SJSA1 (cell line): ENCODE results near the gene TUBB3. TPM values are rescaled to one million over a fixed set of nuclear protein-coding genes. Genes with fewer than 3 reads are reported as not detected.
A peak's percentile ranks its signal among the peaks of the same experiment; 100 is the strongest.

Experiments
- DNase-seq, 2 experiments: peaks; one replicate each; pipeline ENCODE4 v3.0.0-alpha.2; 2015 to 2020; ENCODE audit warnings: low spot score in 2 of 2, low read depth in 1 of 2
- H3K27ac ChIP-seq: fragments of 250-450 bp; sonication (Bioruptor Pico); 2 replicates; pipeline ENCODE4 v1.5.1; 2020; ENCODE audit warnings: mild to moderate bottlenecking, moderate library complexity
- H3K27me3 ChIP-seq: fragments of 250-450 bp; sonication (Bioruptor Pico); replicated peaks from 2 replicates; pipeline ENCODE4 v1.5.1; 2020; ENCODE audit warnings: mild to moderate bottlenecking, moderate library complexity
- H3K36me3 ChIP-seq: fragments of 250-450 bp; sonication (Bioruptor Pico); 2 replicates; pipeline ENCODE4 v1.5.1; 2020; ENCODE audit warnings: mild to moderate bottlenecking
- H3K4me1 ChIP-seq: fragments of 250-450 bp; sonication (Bioruptor Pico); replicated peaks from 2 replicates; pipeline ENCODE4 v1.6.1; 2021; ENCODE audit warnings: mild to moderate bottlenecking
- H3K4me3 ChIP-seq: fragments of 250-450 bp; sonication (Bioruptor Pico); 2 replicates; pipeline ENCODE4 v1.5.1; 2020; ENCODE audit warnings: mild to moderate bottlenecking
- H3K9me3 ChIP-seq: fragments of 250-450 bp; sonication (Bioruptor Pico); replicated peaks from 2 replicates; pipeline ENCODE4 v1.5.1; 2020; ENCODE audit warnings: mild to moderate bottlenecking
- total RNA-seq: library from RNA; depleted of rRNA; stranded (reverse); fragments of >200 nt; shearing (Covaris generic); gene quantifications from 2 replicates; pipeline ENCODE4 v1.2.3, GENCODE V29; 2014

Gene TUBB3
- total RNA-seq, 1 experiment from 2014 or later, result 104 TPM

DNA sequence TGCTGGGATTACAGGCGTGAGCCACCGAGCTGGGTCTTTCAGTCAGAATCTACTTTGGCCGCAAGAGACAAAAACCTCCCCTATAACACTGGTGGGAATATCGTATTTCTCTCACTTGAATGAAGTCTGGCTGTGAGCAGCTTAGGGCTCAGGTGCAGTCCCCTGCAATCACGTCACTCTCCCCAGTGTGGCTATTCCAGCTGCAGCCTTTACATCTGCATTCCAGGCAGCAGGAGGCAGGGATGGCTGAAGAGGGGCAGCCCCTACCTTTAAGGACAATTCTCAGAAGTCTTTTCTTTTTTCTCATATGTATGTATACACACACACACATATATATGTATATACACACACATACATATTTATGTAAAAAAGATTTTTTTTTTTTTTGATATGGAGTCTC, 28.4 kb downstream of the TUBB3 start:
- Histone ChIP-seq H3K4me3 (no peak overlapping the region), H3K27ac (no peak overlapping the region), H3K4me1 (peaks cover 17% of the 10 kb centered on the region), H3K27me3 (0 out of 2 replicates have a peak, but pooled peaks cover 4% of the 10 kb centered on the region), H3K9me3 (no peaks in the 10 kb centered on the region), H3K36me3 (peaks cover 9% of the 10 kb centered on the region)
- no peak for DNase-seq

DNA sequence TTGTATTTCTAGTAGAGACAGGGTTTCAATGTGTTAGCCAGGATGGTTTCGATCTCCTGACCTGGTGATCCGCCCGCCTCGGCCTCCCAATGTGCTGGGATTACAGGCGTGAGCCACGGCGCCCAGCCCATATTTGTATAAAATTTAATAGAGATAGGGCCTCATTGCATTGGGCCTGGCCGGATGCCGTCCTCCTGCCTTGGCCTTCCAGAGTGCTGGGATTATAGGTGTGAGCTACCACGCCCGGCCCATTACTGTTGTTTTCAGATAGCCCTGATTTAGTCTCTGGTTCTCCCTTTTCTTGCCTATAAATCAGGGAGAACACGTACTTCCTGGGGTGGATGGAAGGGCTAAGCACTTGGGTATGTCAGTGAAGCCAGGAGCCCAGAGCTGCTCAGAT, 28.9 kb downstream of the TUBB3 start:
- H3K27ac ChIP-seq, result no peak overlapping the region
- H3K27me3 ChIP-seq, result 0 out of 2 replicates have a peak, but pooled peaks cover 4% of the 10 kb centered on the region
- H3K4me1 ChIP-seq, result peaks cover 17% of the 10 kb centered on the region
- no peaks in the 10 kb centered on the region for H3K9me3 ChIP-seq
- H3K4me3 ChIP-seq, result no peak overlapping the region
- peaks cover 13% of the 10 kb centered on the region for H3K36me3 ChIP-seq
- DNase-seq, result no peak

DNA sequence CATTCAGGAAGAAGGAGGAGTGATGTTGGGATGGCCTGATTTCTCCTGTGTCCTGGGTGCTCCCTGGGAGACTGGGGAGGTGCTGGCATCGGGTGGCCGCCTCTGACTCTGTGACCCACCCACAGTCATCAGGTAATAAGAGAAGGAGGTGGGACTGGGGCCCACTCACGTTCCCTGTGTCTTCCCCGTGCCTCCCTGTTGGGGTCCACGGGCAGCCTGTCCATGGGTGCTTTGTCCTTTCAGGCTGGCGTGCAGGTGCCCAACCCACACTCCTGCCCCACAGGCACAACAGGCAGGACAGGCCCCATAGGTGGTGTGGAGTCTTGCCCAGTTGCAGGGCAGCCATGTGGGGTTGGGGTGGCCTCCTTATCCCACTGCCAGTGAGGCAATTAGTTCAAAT, 29.4 kb downstream of the TUBB3 start:
- H3K27ac ChIP-seq, result no peak overlapping the region
- H3K4me3 ChIP-seq, result no peak overlapping the region
- peaks cover 18% of the 10 kb centered on the region for H3K36me3 ChIP-seq
- 0 out of 2 replicates have a peak, but pooled peaks cover 3% of the 10 kb centered on the region for H3K27me3 ChIP-seq
- peaks cover 17% of the 10 kb centered on the region for H3K4me1 ChIP-seq
- no peak for DNase-seq
- no peaks in the 10 kb centered on the region for H3K9me3 ChIP-seq

DNA sequence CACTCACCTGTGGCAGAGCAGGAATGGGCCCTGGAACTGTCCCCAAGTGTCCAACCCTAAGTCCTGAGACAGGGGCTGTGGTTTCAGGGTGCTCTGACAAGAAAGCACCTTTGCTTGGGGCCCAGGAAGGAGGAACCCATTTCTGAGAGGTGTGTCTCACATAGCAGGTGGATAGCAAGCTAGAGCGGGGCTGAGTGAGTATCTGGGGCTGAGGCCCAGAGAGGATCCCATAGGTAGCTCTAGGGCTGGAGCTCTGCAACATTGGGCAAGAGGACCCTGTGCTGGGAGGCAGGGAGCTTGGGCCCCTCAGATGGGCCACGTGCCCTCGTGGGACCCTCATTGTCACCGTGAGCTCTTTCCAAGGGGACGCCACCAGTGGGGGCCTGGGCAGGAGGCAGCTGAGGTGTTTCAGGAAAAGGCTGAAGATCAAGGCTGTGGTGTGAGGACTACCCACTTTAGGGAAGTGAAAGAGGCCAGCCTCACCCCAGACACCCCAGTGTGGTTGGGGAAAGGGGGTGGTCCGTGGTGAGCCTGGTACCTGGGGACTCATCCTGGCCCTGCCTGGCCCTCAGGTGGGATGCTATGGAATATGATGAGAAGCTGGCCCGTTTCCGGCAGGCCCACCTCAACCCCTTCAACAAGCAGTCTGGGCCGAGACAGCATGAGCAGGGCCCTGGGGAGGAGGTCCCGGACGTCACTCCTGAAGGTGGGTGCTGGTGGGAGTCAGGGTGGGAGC, 30.7 kb downstream of the TUBB3 start:
- Histone ChIP-seq H3K9me3 (no peaks in the 10 kb centered on the region), H3K27ac (no peak overlapping the region), H3K4me1 (peaks cover 7% of the 10 kb centered on the region), H3K36me3 (peaks cover 28% of the 10 kb centered on the region), H3K4me3 (no peak overlapping the region), H3K27me3 (no peaks in the 10 kb centered on the region)
- no peak for DNase-seq

DNA sequence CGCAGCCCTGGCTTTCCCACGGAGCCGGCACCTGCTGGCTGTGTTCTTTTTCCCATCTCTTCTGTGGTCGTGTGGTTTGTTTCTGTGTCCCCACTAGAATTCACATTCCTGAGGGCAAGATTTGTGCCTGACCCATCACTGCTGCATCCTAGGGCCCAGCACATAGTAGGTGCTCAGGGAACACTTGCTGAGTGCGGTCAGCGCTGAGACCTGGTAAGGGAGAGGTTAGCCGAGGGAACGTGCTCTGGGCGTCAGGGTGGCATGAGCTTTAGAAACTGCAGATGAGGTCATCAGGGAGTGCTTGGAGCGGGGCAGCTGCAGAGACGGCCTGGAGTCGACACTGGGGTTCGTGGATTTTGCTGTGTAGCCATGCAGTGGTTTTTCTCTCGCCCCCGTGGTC, 31.3 kb downstream of the TUBB3 start:
- H3K4me1 ChIP-seq, result peaks cover 3% of the 10 kb centered on the region
- no peak overlapping the region for H3K27ac ChIP-seq
- no peaks in the 10 kb centered on the region for H3K9me3 ChIP-seq
- H3K36me3 ChIP-seq, result peaks cover 28% of the 10 kb centered on the region
- H3K27me3 ChIP-seq, result no peaks in the 10 kb centered on the region
- no peak overlapping the region for H3K4me3 ChIP-seq
- no peak for DNase-seq

DNA sequence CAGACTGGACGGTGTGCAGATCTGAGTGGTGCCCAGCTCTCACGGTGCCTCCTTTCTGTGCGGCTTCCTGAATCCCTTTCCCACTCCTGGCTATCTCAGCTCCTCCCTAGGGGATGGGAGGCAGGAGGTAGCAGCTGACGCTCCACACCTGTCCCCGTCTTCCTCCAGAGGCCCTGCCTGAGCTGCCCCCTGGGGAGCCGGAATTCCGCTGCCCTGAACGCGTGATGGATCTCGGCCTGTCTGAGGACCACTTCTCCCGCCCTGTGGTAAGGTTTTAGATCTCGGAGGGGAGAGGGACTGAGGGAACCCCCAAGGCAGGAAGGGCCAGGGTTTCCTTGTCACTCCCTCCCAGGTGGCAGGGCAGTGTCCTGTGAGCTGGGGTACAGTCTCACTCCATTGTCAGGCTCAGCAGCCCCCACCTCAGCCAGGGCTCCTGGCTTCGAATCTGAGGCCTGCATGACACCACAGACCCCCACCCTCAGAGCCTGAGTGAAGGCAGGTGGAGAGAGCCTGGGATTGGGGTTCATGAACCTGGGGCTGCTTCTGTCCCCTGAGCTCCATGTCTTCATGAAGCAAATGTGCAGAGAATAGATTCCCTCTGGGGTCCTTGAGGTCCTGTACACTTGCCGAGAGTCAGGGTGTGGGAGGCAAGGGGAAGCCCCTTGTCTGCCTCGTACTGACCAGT, 32.0 kb downstream of the TUBB3 start:
- Histone ChIP-seq H3K9me3 (no peaks in the 10 kb centered on the region), H3K4me1 (no peaks in the 10 kb centered on the region), H3K4me3 (no peak overlapping the region), H3K27me3 (no peaks in the 10 kb centered on the region), H3K36me3 (peaks cover 25% of the 10 kb centered on the region), H3K27ac (no peak overlapping the region)
- no peak for DNase-seq

DNA sequence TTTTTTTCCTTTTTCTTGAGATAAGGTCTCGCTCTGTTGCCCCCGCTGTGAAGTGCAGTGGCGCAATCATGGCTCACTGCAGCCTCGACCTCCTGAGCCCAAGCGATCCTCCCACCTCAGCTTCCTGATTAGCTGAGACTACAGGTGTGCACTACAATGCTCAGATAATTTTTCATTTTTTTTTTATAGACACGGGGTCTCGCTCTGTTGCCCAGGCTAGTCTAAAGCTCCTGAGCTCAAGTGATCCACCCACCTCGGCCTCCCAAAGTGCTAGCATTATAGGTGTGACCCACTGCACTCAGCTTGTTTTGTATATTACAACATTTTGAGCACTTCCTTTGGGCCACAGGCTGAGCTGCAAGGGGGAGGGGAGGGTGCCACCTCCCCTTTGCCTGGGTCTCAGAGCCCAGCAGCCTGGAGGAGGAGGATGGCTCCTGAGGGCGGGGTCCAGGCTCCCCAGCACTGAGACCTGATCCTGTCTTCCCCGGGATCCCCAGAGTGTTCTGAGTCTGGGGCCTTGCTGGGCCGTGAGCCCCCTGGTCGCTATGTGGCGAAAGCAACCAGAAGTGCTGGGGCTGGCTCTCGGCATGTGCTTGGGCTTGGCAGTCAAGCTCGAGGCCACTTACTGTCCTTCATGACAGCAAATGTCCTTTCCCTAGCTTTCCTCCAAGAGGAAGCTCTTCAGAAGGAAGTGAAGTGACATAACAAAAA, 33.5 kb downstream of the TUBB3 start:
- DNase-seq, result no peak
- peaks cover 25% of the 10 kb centered on the region for H3K36me3 ChIP-seq

DNA sequence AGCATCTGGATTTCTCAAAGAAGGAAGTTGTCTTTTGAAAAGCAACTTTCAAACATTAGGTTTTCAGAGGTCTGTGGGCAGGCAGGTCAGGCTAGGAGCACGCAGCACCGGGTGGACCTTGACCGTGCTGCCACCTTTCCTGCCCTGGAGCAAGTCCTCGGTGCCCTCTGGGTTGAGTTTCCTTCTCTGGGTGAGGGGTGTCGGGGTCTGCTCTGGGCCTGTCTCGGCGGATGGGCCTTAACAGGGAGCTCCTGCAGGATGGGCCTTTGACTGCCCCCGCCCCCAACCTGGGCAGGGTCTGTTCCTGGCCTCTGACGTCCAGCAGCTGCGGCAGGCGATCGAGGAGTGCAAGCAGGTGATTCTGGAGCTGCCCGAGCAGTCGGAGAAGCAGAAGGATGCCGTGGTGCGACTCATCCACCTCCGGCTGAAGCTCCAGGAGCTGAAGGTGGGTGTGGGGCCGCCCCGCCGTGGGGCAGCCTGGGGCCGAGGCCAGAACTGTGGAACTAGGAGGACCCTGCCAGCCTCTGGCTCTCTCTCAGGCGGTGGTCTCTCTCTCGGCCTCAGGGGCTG, 34.2 kb downstream of the TUBB3 start:
- Histone ChIP-seq H3K4me3 (no peak overlapping the region), H3K9me3 (no peaks in the 10 kb centered on the region), H3K4me1 (no peaks in the 10 kb centered on the region), H3K36me3 (peaks cover 25% of the 10 kb centered on the region), H3K27me3 (no peaks in the 10 kb centered on the region), H3K27ac (no peak overlapping the region)
- DNase-seq, result no peak

More for the DNA sequence above, 33.5 kb downstream of the TUBB3 start:
- Histone ChIP-seq H3K9me3 (no peaks in the 10 kb centered on the region), H3K4me1 (no peaks in the 10 kb centered on the region), H3K27ac (no peak overlapping the region), H3K27me3 (no peaks in the 10 kb centered on the region), H3K4me3 (no peak overlapping the region)

DNA sequence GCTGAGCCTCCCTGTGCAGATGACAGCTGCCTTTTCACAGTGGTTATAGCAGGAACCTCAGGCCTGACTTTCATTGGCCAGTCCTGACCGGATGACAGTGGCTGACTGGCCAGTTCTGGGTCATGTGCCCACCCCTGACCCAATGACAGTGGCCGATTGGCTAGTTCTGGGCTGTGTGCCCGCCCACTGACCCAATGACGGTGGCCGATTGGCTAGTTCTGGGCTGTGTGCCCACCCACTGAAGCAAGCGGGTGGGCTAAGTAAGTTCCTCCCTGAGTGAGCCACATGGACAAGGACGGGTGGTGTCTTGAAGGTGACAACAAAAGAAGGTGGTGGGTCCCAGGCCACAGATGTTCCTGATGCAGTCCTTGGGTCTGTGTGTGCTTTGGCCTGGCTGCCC, 34.9 kb downstream of the TUBB3 start:
- Histone ChIP-seq H3K4me3 (no peak overlapping the region), H3K27ac (no peak overlapping the region), H3K9me3 (no peaks in the 10 kb centered on the region), H3K4me1 (no peaks in the 10 kb centered on the region), H3K36me3 (peaks cover 25% of the 10 kb centered on the region), H3K27me3 (no peaks in the 10 kb centered on the region)
- peak; percentile 42 to 61 for DNase-seq

DNA sequence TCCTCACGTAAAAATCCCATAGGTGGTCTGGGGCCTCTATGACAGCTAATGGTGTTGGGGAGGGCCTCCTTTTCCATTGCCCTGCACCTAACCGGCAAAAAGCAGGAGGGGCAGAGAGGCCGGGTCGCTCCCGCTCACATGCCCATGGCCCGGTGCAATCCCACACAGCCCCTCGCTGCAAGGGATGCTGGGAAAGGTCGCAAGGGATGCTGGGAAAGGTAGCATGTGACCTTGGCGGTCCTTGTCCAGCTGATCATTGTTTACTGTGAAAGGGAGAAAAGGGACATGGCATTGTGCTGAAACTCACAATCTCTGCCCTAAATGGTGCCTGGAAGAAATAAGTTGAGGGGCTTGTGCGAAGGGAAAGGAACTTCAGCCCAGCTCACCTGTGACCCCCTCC, 35.5 kb downstream of the TUBB3 start:
- no peak overlapping the region for H3K4me3 ChIP-seq
- no peaks in the 10 kb centered on the region for H3K4me1 ChIP-seq
- DNase-seq, result no peak
- no peaks in the 10 kb centered on the region for H3K9me3 ChIP-seq
- H3K27ac ChIP-seq, result no peak overlapping the region
- no peaks in the 10 kb centered on the region for H3K27me3 ChIP-seq
- peaks cover 25% of the 10 kb centered on the region for H3K36me3 ChIP-seq

DNA sequence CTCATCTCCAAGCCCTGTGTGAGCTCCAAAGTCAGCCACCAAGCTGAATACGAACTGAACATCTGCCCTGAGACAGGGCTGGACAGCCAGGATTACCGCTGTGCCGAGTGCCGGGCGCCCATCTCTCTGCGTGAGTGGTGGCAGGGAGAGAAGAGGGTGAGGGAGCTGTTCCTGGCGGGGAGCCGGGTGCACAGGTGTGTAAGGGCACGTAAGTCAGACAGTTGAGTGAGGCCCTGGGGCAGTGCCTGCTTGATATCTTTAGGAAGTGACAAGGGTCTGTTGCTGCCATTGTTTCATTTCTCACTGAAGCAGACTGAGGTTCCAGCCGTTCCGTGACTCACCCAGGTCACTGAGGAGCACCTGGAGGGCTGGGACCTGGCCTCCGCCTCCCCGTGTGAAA, 37.8 kb downstream of the TUBB3 start:
- H3K27ac ChIP-seq, result no peak overlapping the region

DNA sequence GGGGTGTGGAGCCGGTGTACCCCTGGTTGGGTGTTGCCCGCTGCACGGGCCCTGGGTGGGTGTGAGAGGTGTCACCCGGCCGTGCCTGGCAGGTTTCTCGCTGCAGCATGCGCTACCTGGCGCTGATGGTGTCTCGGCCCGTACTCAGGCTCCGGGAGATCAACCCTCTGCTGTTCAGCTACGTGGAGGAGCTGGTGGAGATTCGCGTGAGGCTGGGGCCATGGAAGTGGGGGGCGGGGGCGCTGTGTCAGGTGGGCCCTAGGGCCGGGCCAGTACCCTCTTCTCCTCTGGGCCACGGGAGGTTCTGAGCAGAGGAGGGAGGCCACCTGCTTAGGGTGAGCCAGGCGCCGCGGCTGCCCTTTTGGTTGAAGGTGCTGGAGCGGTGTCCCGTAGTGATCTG, 38.8 kb downstream of the TUBB3 start:
- H3K27me3 ChIP-seq, result no peaks in the 10 kb centered on the region
- no peaks in the 10 kb centered on the region for H3K9me3 ChIP-seq
- H3K27ac ChIP-seq, result no peak overlapping the region
- H3K36me3 ChIP-seq, result peaks cover 16% of the 10 kb centered on the region
- H3K4me3 ChIP-seq, result no peak overlapping the region
- no peaks in the 10 kb centered on the region for H3K4me1 ChIP-seq
- no peak for DNase-seq

More for the DNA sequence above, 37.8 kb downstream of the TUBB3 start:
- no peak for DNase-seq
- H3K27me3 ChIP-seq, result no peaks in the 10 kb centered on the region
- H3K4me3 ChIP-seq, result no peak overlapping the region
- H3K4me1 ChIP-seq, result no peaks in the 10 kb centered on the region
- H3K36me3 ChIP-seq, result peaks cover 19% of the 10 kb centered on the region
- H3K9me3 ChIP-seq, result no peaks in the 10 kb centered on the region

DNA sequence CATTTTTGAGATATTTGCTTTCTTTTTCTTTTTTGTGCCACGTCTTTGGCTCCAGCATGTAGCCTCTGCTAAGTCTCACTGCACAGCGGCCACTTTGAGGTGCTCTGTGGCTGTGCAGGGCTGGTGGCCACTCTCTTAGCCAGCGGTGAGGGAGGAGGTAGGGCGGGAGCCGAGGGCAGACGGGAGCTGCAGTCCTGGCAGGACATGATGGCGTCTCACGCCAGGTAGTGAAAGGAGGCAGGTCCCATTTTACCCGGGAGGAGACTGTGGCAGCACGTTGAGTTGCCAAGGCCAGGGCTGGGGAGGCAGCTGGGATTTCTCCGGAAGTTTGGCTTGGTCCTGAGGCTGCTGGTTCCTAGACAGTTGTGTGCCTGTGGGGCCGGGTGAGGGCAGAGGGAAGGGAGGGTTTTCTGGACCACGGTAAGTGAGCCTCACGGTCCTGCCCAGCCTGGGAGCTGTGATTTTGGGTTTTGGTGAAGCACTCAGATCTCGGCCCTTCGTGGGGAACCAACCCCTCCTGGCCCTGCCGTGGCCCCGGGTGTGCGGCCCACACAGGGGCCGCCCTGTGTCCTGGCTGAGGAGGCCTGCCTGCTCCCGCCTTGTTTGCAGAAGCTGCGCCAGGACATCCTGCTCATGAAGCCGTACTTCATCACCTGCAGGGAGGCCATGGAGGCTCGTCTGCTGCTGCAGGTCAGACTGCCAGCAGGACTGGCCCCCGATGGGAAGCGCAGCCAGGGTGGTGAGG, 39.8 kb downstream of the TUBB3 start:
- no peak overlapping the region for H3K4me3 ChIP-seq
- H3K27me3 ChIP-seq, result no peaks in the 10 kb centered on the region
- H3K36me3 ChIP-seq, result peaks cover 6% of the 10 kb centered on the region
- no peak for DNase-seq
- H3K9me3 ChIP-seq, result no peaks in the 10 kb centered on the region
- no peaks in the 10 kb centered on the region for H3K4me1 ChIP-seq
- H3K27ac ChIP-seq, result no peak overlapping the region
